Progenitor cell of endocrine pancreas (in vitro differentiated cells): ENCODE results near the gene EIF3F. TPM values are rescaled to one million over a fixed set of nuclear protein-coding genes. Genes with fewer than 3 reads are reported as not detected.

Experiments
- DNase-seq: peaks from one replicate; pipeline ENCODE4 v3.0.0; 2021; ENCODE audit warnings: low spot score; ENCODE audit not compliant: unreplicated experiment
- H3K27ac Mint-ChIP-seq: 2 replicates; pipeline ENCODE4 v1.8.0; 2021; ENCODE audit warnings: mild to moderate bottlenecking, moderate library complexity, mixed read lengths
- H3K27me3 Mint-ChIP-seq: 2 replicates; pipeline ENCODE4 v1.8.0; 2021; ENCODE audit warnings: mixed read lengths
- H3K36me3 Mint-ChIP-seq: 2 replicates; pipeline ENCODE4 v1.8.0; 2022; ENCODE audit warnings: mixed read lengths; ENCODE audit not compliant: insufficient read depth
- H3K4me1 Mint-ChIP-seq: 2 replicates; pipeline ENCODE4 v1.8.0; 2021; ENCODE audit warnings: low read depth, mixed read lengths
- H3K4me3 Mint-ChIP-seq: 2 replicates; pipeline ENCODE4 v1.8.0; 2021; ENCODE audit warnings: low read depth, mild to moderate bottlenecking, moderate library complexity, mixed read lengths
- H3K9me3 Mint-ChIP-seq: 2 replicates; pipeline ENCODE4 v1.8.0; 2021; ENCODE audit warnings: low read depth, mixed read lengths
- CTCF ChIP-seq: fragments of 200-600 bp; sonication (generic); IDR thresholded peaks from one replicate; pipeline ENCODE4 v1.5.0; 2021; ENCODE audit warnings: antibody characterized with exemption, mild to moderate bottlenecking; ENCODE audit not compliant: unreplicated experiment
- total RNA-seq: library from RNA; stranded (reverse); gene quantifications from 2 replicates; pipeline ENCODE4 v1.2.1, GENCODE V29; 2021

Gene EIF3F
- total RNA-seq, 1 donor from 2014 or later, result 300 TPM

- Mint-ChIP-seq H3K4me3 (no peak overlapping the region), H3K9me3 (no peaks in the 10 kb centered on the region), H3K27me3 (peaks cover 69% of the 10 kb centered on the region), H3K36me3 (no peaks in the 10 kb centered on the region), H3K27ac (no peak overlapping the region), H3K4me1 (peaks cover 8% of the 10 kb centered on the region)
- TF ChIP-seq CTCF, result no peak
- DNase-seq, result no peak
Measured at GRCh38 chr11:8017071-8017470, 29.9 kb downstream of the EIF3F start.

GRCh38 chr11:8017894-8018483 lies 30.9 kb downstream of the EIF3F start:
- no peak for DNase-seq
- Mint-ChIP-seq H3K4me1 (peaks cover 12% of the 10 kb centered on the region), H3K9me3 (no peaks in the 10 kb centered on the region), H3K4me3 (peak overlapping the region; percentile 69), H3K27ac (no peak overlapping the region), H3K27me3 (peaks cover 68% of the 10 kb centered on the region), H3K36me3 (no peaks in the 10 kb centered on the region)
- TF ChIP-seq CTCF, result no peak

GRCh38 chr11:8018484-8019313 lies 31.6 kb downstream of the EIF3F start:
- TF ChIP-seq CTCF, result no peak
- Mint-ChIP-seq H3K27ac (no peak overlapping the region), H3K9me3 (no peaks in the 10 kb centered on the region), H3K4me3 (peak overlapping the region; percentile 69), H3K36me3 (no peaks in the 10 kb centered on the region), H3K4me1 (peaks cover 12% of the 10 kb centered on the region), H3K27me3 (peaks cover 66% of the 10 kb centered on the region)
- DNase-seq, result peak; percentile 53

- peak overlapping the region; percentile 46 for H3K4me3 Mint-ChIP-seq
- peaks cover 12% of the 10 kb centered on the region for H3K4me1 Mint-ChIP-seq
- no peaks in the 10 kb centered on the region for H3K36me3 Mint-ChIP-seq
- no peaks in the 10 kb centered on the region for H3K9me3 Mint-ChIP-seq
- peaks cover 62% of the 10 kb centered on the region for H3K27me3 Mint-ChIP-seq
- TF ChIP-seq CTCF, result no peak
- no peak for DNase-seq
- peak overlapping the region; percentile 26 for H3K27ac Mint-ChIP-seq
Measured at GRCh38 chr11:8019314-8020243, 32.4 kb downstream of the EIF3F start.

GRCh38 chr11:8020244-8020597 lies 33.1 kb downstream of the EIF3F start:
- no peak for DNase-seq
- no peaks in the 10 kb centered on the region for H3K9me3 Mint-ChIP-seq
- peak overlapping the region; percentile 46 for H3K4me3 Mint-ChIP-seq
- peaks cover 12% of the 10 kb centered on the region for H3K4me1 Mint-ChIP-seq
- TF ChIP-seq CTCF, result no peak
- peaks cover 56% of the 10 kb centered on the region for H3K27me3 Mint-ChIP-seq
- peak overlapping the region; percentile 26 for H3K27ac Mint-ChIP-seq
- H3K36me3 Mint-ChIP-seq, result no peaks in the 10 kb centered on the region
